Mammary epithelial cell (primary cell): ENCODE results near the gene SLC38A10.

Source experiments
- CTCF ChIP-seq, 2 donors: IDR thresholded peaks in 1 of 2; conservative IDR thresholded peaks in 1 of 2; 2 replicates each; pipeline ENCODE4 v1.5.1; 2011 to 2012; ENCODE audit warnings: inconsistent platforms in 2 of 2, low read length in 2 of 2, mild to moderate bottlenecking in 2 of 2, control low read depth in 1 of 2, low read depth in 1 of 2; ENCODE audit not compliant: insufficient read depth in 1 of 2; ENCODE audit errors: extremely low read depth in 1 of 2
- EZH2 ChIP-seq: IDR thresholded peaks from 2 replicates; pipeline ENCODE4 v1.6.1; 2012; ENCODE audit warnings: low read length, inconsistent platforms, borderline replicate concordance

GRCh38 chr17:81323411-81323868 is 28.3 kb upstream of the SLC38A10 start:
- TF ChIP-seq CTCF (conservative IDR thresholded peaks at IDR 0.05 in 1 of 2, IDR thresholded peaks at IDR 0.05 in 1 of 2; ENCODE audit: extremely low read depth in 1 of 2, insufficient read depth in 1 of 2, low read depth in 1 of 2, low read length in 2 of 2) (no peak), EZH2 (no peak)
